Gastrocnemius medialis (tissue), 4 donors: ENCODE results near the gene RALGAPA1.
"Not testable (repeated sequence)": the region's sequence is repeated elsewhere in the genome, so short reads cannot be mapped to it uniquely, and the experiment has no call there.

ENCODE experiments used
- POLR2A ChIP-seq, 2 donors: fragments of 450-650 bp; IDR thresholded peaks; one replicate each; pipeline ENCODE4 v1.6.1; 2017; ENCODE audit warnings: antibody characterized with exemption in 2 of 2, mild to moderate bottlenecking in 2 of 2, moderate library complexity in 2 of 2
- TF ChIP-seq, protein P1 (sequence below), 5 experiments: fragments of 450-650 bp in 3 of 5; fragments of 200-600 bp in 2 of 5; sonication (generic) in 2 of 5; IDR thresholded peaks in 4 of 5; conservative IDR thresholded peaks in 1 of 5; 1 replicate in 4 of 5; 2 replicates in 1 of 5; pipeline ENCODE4 v1.5.1; 2016 to 2019; ENCODE audit warnings: antibody characterized with exemption in 5 of 5, mild to moderate bottlenecking in 3 of 5, moderate library complexity in 3 of 5

DNA sequence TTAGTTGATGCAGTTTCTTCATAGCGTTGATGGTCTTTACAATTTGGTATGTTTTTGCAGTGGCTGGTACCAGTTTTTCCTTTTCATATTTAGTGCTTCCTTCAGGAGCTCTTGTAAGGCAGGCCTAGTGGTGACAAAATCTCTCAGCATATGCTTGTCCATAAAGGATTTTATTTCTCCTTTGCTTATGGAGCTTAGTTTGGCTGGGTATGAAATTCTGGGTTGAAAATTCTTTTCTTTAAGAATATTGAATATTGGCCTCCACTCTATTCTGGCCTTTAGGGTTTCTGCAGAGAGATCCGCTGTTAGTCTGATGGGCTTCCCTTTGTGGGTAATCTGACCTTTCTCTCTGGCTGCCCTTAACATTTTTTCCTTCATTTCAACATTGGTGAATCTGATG is 33.1 kb upstream of the RALGAPA1 start:
- TF ChIP-seq, protein P1, sequence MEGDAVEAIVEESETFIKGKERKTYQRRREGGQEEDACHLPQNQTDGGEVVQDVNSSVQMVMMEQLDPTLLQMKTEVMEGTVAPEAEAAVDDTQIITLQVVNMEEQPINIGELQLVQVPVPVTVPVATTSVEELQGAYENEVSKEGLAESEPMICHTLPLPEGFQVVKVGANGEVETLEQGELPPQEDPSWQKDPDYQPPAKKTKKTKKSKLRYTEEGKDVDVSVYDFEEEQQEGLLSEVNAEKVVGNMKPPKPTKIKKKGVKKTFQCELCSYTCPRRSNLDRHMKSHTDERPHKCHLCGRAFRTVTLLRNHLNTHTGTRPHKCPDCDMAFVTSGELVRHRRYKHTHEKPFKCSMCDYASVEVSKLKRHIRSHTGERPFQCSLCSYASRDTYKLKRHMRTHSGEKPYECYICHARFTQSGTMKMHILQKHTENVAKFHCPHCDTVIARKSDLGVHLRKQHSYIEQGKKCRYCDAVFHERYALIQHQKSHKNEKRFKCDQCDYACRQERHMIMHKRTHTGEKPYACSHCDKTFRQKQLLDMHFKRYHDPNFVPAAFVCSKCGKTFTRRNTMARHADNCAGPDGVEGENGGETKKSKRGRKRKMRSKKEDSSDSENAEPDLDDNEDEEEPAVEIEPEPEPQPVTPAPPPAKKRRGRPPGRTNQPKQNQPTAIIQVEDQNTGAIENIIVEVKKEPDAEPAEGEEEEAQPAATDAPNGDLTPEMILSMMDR (IDR thresholded peaks at IDR 0.05 in 4 of 5, conservative IDR thresholded peaks at IDR 0.05 in 1 of 5): not testable (repeated sequence)
- TF ChIP-seq POLR2A (IDR thresholded peaks at IDR 0.05): not testable (repeated sequence)
